Activated T-cell treated with anti-CD3 and anti-CD28 coated beads, Interleukin-2, amount 50 U/mL, for 24 hours (primary cell): ENCODE measurements around the gene ASZ1.

ENCODE experiments used
- DNase-seq: peaks from one replicate; pipeline ENCODE4 v3.0.0-alpha.2; 2020
- H3K27ac Mint-ChIP-seq: 2 replicates; pipeline ENCODE4 v1.8.0; 2020; ENCODE audit warnings: mild to moderate bottlenecking, mixed read lengths
- H3K27me3 Mint-ChIP-seq: 2 replicates; pipeline ENCODE4 v1.8.0; 2020; ENCODE audit warnings: mixed read lengths
- H3K36me3 Mint-ChIP-seq: 2 replicates; pipeline ENCODE4 v1.8.0; 2020; ENCODE audit warnings: low read depth, mixed read lengths
- H3K4me1 Mint-ChIP-seq: 2 replicates; pipeline ENCODE4 v1.8.0; 2020; ENCODE audit warnings: low read depth, mixed read lengths
- H3K4me3 Mint-ChIP-seq: 2 replicates; pipeline ENCODE4 v1.8.0; 2020; ENCODE audit warnings: mild to moderate bottlenecking, moderate library complexity, mixed read lengths
- H3K9me3 Mint-ChIP-seq: 2 replicates; pipeline ENCODE4 v1.8.0; 2020; ENCODE audit warnings: mixed read lengths

ASZ1 gene

GRCh38 chr7:117333168-117333567, 94.1 kb downstream of the ASZ1 start:
- no peak overlapping the region for H3K27ac Mint-ChIP-seq
- H3K4me1 Mint-ChIP-seq: no peaks in the 10 kb centered on the region
- H3K27me3 Mint-ChIP-seq: no peaks in the 10 kb centered on the region
- DNase-seq: no peak
- no peaks in the 10 kb centered on the region for H3K9me3 Mint-ChIP-seq
- no peak overlapping the region for H3K4me3 Mint-ChIP-seq
- H3K36me3 Mint-ChIP-seq: no peaks in the 10 kb centered on the region

- no peak for DNase-seq
- no peaks in the 10 kb centered on the region for H3K27me3 Mint-ChIP-seq
- H3K4me1 Mint-ChIP-seq: no peaks in the 10 kb centered on the region
- H3K4me3 Mint-ChIP-seq: no peak overlapping the region
- H3K27ac Mint-ChIP-seq: no peak overlapping the region
- no peaks in the 10 kb centered on the region for H3K36me3 Mint-ChIP-seq
- H3K9me3 Mint-ChIP-seq: no peaks in the 10 kb centered on the region
These were observed 95.3 kb downstream of the ASZ1 start for GRCh38 chr7:117332031-117332430.

DNA sequence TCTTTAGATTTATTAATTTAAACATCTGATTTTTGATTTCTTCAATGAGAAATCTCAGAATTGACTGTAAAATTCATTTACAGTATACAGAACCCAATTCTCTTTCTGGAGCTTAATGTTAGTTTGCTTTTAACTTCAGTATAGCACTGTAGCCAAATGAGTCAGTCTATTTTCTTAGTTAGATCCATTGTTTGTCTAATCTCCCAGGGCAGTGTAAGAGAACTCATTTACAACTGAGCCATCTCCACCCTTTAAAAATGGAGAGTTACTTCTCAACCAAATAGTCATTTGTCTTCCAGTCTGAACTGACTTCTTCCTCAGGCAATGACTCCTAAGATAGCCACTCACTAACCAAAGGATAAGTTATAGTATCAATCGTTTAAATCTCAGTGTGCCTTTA, 101.5 kb downstream of the ASZ1 start:
- H3K27ac Mint-ChIP-seq: no peak overlapping the region
- no peak overlapping the region for H3K4me3 Mint-ChIP-seq
- peaks cover 53% of the 10 kb centered on the region for H3K27me3 Mint-ChIP-seq
- H3K36me3 Mint-ChIP-seq: no peaks in the 10 kb centered on the region
- no peak for DNase-seq
- H3K9me3 Mint-ChIP-seq: no peaks in the 10 kb centered on the region
- H3K4me1 Mint-ChIP-seq: peaks cover 5% of the 10 kb centered on the region

GRCh38 chr7:117324960-117325359, 102.3 kb downstream of the ASZ1 start:
- Mint-ChIP-seq H3K9me3 (no peaks in the 10 kb centered on the region), H3K36me3 (no peaks in the 10 kb centered on the region), H3K4me3 (no peak overlapping the region), H3K27me3 (peaks cover 62% of the 10 kb centered on the region), H3K4me1 (peaks cover 5% of the 10 kb centered on the region), H3K27ac (no peak overlapping the region)
- DNase-seq: no peak

DNA sequence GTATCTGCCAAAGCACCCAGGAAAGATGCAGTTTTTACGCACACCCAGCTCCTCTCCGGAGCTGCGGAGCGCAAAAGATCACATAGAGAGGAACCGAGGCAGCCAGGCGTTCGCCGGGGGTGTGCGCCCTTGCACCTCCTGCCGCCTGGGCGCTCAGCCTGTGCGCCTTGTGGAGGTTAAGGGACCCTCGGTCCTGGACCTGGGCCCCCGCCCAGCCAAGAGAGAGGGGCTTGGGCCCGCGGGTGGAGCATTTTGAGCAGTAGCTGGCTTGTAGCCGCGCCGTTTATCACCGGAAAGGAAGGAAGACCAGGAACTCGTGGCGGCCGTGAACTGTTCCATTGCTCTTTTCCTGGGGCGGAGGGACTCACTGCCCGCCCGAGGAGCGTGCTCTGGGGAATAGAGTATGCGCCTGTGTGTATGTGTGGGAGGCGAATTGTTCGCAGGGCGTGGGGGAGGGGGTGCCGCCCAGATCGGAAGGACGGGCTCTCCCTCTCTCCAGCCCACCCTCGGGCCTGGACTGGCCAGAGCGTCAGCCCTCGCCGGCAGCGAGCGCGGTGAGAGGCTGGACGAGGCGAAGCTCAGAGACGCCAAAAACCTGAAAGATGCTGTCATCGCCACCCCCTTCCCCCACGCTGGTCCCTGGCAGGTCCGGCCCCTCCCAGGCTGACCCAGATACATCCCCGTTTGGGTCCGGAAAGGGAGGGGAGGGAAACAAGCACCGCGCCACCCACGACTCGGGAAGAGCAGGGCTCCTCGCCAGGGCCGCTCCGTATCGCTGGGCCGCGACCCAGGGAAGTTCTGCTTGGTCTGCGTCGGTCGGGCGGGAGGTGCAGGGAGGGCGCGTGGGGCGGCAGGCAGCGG, 103.2 kb downstream of the ASZ1 start:
- H3K4me1 Mint-ChIP-seq: peaks cover 5% of the 10 kb centered on the region
- no peak for DNase-seq
- H3K9me3 Mint-ChIP-seq: no peaks in the 10 kb centered on the region
- H3K36me3 Mint-ChIP-seq: no peaks in the 10 kb centered on the region
- H3K27me3 Mint-ChIP-seq: peaks cover 65% of the 10 kb centered on the region
- no peak overlapping the region for H3K27ac Mint-ChIP-seq
- no peak overlapping the region for H3K4me3 Mint-ChIP-seq

DNA sequence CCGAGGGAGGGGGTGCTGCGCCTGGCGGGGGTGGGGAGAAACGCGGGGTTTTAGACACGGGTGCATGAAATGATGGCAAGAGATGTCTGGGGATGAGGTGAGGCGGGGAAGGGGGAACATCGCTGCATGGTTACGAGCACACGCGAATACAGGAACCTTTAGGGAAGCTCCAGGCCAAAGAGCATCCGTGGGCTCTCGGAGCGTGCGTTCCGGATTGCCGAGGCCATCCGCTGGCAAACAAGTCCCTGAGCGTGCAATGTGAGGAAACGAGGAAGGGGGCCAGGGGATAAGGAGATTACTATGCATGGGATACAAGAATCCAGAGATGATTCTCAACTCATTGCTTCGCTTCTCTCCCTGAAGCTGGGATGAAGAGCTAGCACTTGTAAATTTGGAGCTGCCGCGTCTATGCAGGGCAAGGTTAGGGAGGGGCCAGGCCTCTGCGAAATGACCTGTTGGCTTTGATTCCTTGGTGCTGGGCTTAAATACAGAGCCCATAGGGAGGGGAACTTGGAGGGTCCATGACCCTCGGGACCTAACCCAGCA, 103.9 kb downstream of the ASZ1 start:
- Mint-ChIP-seq H3K4me3 (no peak overlapping the region), H3K9me3 (no peaks in the 10 kb centered on the region), H3K27ac (no peak overlapping the region), H3K36me3 (no peaks in the 10 kb centered on the region), H3K4me1 (peaks cover 5% of the 10 kb centered on the region), H3K27me3 (peaks cover 71% of the 10 kb centered on the region)
- DNase-seq: no peak

GRCh38 chr7:117322741-117323304, 104.5 kb downstream of the ASZ1 start, which contains the start of gene WNT2:
Gene WNT2 (minus strand): TSS chr7:117323058. CDS start chr7:117322989, 69 bp downstream.
- no peaks in the 10 kb centered on the region for H3K36me3 Mint-ChIP-seq
- H3K9me3 Mint-ChIP-seq: no peaks in the 10 kb centered on the region
- no peak within 1 kb of the TSS for H3K27ac Mint-ChIP-seq
- H3K4me3 Mint-ChIP-seq: no peak within 1 kb of the TSS
- H3K27me3 Mint-ChIP-seq: peaks cover 76% of the 10 kb centered on the region
- DNase-seq: no peak
- peaks cover 5% of the 10 kb centered on the region for H3K4me1 Mint-ChIP-seq

DNA sequence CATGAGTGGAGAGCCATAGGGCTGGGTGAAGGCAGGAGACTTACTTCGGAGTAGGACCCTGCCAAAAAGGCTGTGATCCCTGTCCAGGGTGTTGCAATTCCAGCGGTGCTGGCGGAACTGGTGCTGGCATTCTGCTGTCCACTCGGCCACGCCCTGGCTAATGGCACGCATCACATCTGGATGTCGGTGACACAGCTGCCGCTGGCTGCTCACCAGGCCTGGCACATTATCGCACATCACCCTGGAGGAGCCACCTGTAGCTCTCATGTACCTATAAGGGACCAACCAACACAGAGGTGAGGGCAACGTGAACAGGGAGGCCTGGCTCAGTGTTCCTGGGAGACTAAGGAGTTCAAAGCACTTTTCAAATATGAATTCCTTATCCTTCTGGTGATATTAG, 106.8 kb downstream of the ASZ1 start:
- H3K27ac Mint-ChIP-seq: no peak overlapping the region
- no peak for DNase-seq
- H3K36me3 Mint-ChIP-seq: no peaks in the 10 kb centered on the region
- peaks cover 65% of the 10 kb centered on the region for H3K27me3 Mint-ChIP-seq
- peaks cover 5% of the 10 kb centered on the region for H3K4me1 Mint-ChIP-seq
- no peaks in the 10 kb centered on the region for H3K9me3 Mint-ChIP-seq
- H3K4me3 Mint-ChIP-seq: no peak overlapping the region

- Mint-ChIP-seq H3K36me3 (no peaks in the 10 kb centered on the region), H3K4me3 (no peak overlapping the region), H3K9me3 (no peaks in the 10 kb centered on the region), H3K4me1 (peaks cover 5% of the 10 kb centered on the region), H3K27me3 (peaks cover 53% of the 10 kb centered on the region), H3K27ac (no peak overlapping the region)
- DNase-seq: no peak
These were observed 108.1 kb downstream of the ASZ1 start for GRCh38 chr7:117319181-117319580.

DNA sequence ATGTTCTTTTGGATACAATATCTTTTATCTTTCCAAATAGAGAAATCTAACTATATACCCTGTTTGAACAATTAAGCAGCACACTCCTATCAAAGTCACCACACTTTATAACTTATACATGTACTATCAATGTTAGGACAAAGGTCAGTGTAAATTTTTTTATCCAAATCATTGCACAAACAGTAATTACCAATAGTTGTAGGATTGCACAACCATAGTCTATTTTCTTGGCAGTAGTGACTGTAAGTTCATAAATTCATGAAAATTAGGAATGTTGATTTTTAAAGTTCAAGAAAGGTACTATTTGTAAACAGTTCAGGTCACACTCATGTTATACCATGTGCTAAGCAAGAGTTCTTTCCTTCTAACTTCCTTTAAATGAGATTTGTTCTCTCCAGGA, 113.7 kb downstream of the ASZ1 start:
- Mint-ChIP-seq H3K9me3 (no peaks in the 10 kb centered on the region), H3K27ac (no peak overlapping the region), H3K4me1 (no peaks in the 10 kb centered on the region), H3K36me3 (no peaks in the 10 kb centered on the region), H3K27me3 (peaks cover 14% of the 10 kb centered on the region), H3K4me3 (no peak overlapping the region)
- no peak for DNase-seq
